ENCODE results near the gene SEZ6.

DNA sequence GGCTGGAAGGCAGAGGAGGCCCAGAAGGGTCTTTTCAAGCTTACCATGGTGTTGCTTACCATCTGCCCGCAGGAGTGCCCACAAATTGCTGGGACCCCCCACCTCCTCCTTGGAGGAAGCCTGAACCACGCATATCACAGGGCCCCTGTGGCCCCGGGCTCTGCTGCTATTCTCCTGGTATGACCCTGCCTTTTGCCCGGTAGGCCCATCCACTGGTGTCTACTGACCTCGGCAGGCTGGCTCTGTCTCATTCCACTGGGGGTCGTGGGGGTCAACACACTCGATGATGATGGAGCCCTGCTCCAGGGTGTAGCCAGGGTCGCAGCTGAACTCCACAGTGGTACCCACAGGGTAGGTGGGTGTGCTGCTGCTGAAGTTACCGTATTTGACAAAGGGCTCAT is 46.4 kb downstream of the SEZ6 start:
- TF ChIP-seq EP300 (IDR thresholded peaks at IDR 0.05) (no peak), POLR2A (IDR thresholded peaks at IDR 0.05) (no peak), POLR2AphosphoS5 (IDR thresholded peaks at IDR 0.05) (no peak)
- TF ChIP-seq, protein P1, sequence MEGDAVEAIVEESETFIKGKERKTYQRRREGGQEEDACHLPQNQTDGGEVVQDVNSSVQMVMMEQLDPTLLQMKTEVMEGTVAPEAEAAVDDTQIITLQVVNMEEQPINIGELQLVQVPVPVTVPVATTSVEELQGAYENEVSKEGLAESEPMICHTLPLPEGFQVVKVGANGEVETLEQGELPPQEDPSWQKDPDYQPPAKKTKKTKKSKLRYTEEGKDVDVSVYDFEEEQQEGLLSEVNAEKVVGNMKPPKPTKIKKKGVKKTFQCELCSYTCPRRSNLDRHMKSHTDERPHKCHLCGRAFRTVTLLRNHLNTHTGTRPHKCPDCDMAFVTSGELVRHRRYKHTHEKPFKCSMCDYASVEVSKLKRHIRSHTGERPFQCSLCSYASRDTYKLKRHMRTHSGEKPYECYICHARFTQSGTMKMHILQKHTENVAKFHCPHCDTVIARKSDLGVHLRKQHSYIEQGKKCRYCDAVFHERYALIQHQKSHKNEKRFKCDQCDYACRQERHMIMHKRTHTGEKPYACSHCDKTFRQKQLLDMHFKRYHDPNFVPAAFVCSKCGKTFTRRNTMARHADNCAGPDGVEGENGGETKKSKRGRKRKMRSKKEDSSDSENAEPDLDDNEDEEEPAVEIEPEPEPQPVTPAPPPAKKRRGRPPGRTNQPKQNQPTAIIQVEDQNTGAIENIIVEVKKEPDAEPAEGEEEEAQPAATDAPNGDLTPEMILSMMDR (IDR thresholded peaks at IDR 0.05) = no peak
